ENCODE results near the gene POMT1.

GRCh38 chr9:131457746-131458145, 45.0 kb upstream of the POMT1 start:
- no peak for TF ChIP-seq CREB1 (IDR thresholded peaks at IDR 0.05; ENCODE audit: low read depth)
- no peak for TF ChIP-seq RAD21 (IDR thresholded peaks at IDR 0.05; ENCODE audit: low read depth)
- TF ChIP-seq REST (IDR thresholded peaks at IDR 0.05; ENCODE audit: low read depth): no peak
- TF ChIP-seq ZBTB7A (IDR thresholded peaks at IDR 0.05; ENCODE audit: low read depth): no peak
- TF ChIP-seq EP300 (IDR thresholded peaks at IDR 0.05; ENCODE audit: borderline replicate concordance): no peak
- TF ChIP-seq TAF1 (IDR thresholded peaks at IDR 0.05; ENCODE audit: low read depth): no peak
- no peak for TF ChIP-seq NFIC (IDR thresholded peaks at IDR 0.05)
- TF ChIP-seq CEBPB (IDR thresholded peaks at IDR 0.05): no peak
- TF ChIP-seq MAX (IDR thresholded peaks at IDR 0.05): no peak
- no peak for TF ChIP-seq TEAD4 (IDR thresholded peaks at IDR 0.05)
- TF ChIP-seq FOXM1 (IDR thresholded peaks at IDR 0.05; ENCODE audit: borderline replicate concordance, low read depth): no peak
- TF ChIP-seq YY1 (IDR thresholded peaks at IDR 0.05; ENCODE audit: low read depth): no peak

Measured in Ishikawa (cell line).